Measurements from ENCODE around the gene TMEM119. TPM values are rescaled to one million over a fixed set of nuclear protein-coding genes. Genes with fewer than 3 reads are reported as not detected.

The TMEM119 gene
- total RNA-seq, 1 donor from 2014 or later = 0.79 TPM

GRCh38 chr12:108589840-108590229 lies 8.0 kb downstream of the TMEM119 start:
- H3K36me3 ChIP-seq (ENCODE audit: control insufficient read depth, insufficient read depth, low read length) = no peaks in the 10 kb centered on the region
- DNase-seq (ENCODE audit: low read depth) = no peak
- H3K4me3 ChIP-seq (ENCODE audit: low read depth, low read length) = no peak overlapping the region
- TF ChIP-seq CTCF (IDR thresholded peaks at IDR 0.05; ENCODE audit: insufficient read depth, low read length, severe bottlenecking) = no peak
- FAIRE-seq = no peak
- H3K27me3 ChIP-seq (ENCODE audit: control insufficient read depth, insufficient read depth, low read length) = peaks cover 4% of the 10 kb centered on the region

- FAIRE-seq = no peak
- DNase-seq (ENCODE audit: low read depth) = no peak
- no peak for TF ChIP-seq CTCF (IDR thresholded peaks at IDR 0.05; ENCODE audit: insufficient read depth, low read length, severe bottlenecking)
- Histone ChIP-seq H3K27me3 (ENCODE audit: control insufficient read depth, insufficient read depth, low read length) (peaks cover 4% of the 10 kb centered on the region), H3K36me3 (ENCODE audit: control insufficient read depth, insufficient read depth, low read length) (no peaks in the 10 kb centered on the region), H3K4me3 (ENCODE audit: low read depth, low read length) (no peak overlapping the region)
Measured at GRCh38 chr12:108589028-108589839, 8.7 kb downstream of the TMEM119 start.

- DNase-seq (ENCODE audit: low read depth) (no peak), FAIRE-seq (no peak)
- Histone ChIP-seq H3K36me3 (ENCODE audit: control insufficient read depth, insufficient read depth, low read length) (no peaks in the 10 kb centered on the region), H3K27me3 (ENCODE audit: control insufficient read depth, insufficient read depth, low read length) (peaks cover 4% of the 10 kb centered on the region), H3K4me3 (ENCODE audit: low read depth, low read length) (no peak overlapping the region)
- no peak for TF ChIP-seq CTCF (IDR thresholded peaks at IDR 0.05; ENCODE audit: insufficient read depth, low read length, severe bottlenecking)
Measured at GRCh38 chr12:108587826-108588225, 10.1 kb downstream of the TMEM119 start.

GRCh38 chr12:108586306-108586705 lies 11.6 kb downstream of the TMEM119 start:
- FAIRE-seq (no peak), DNase-seq (ENCODE audit: low read depth) (no peak)
- H3K27me3 ChIP-seq (ENCODE audit: control insufficient read depth, insufficient read depth, low read length) = peaks cover 4% of the 10 kb centered on the region
- no peak overlapping the region for H3K4me3 ChIP-seq (ENCODE audit: low read depth, low read length)
- no peak for TF ChIP-seq CTCF (IDR thresholded peaks at IDR 0.05; ENCODE audit: insufficient read depth, low read length, severe bottlenecking)
- H3K36me3 ChIP-seq (ENCODE audit: control insufficient read depth, insufficient read depth, low read length) = no peaks in the 10 kb centered on the region

GRCh38 chr12:108585864-108586263 lies 12.0 kb downstream of the TMEM119 start:
- Histone ChIP-seq H3K36me3 (ENCODE audit: control insufficient read depth, insufficient read depth, low read length) (no peaks in the 10 kb centered on the region), H3K27me3 (ENCODE audit: control insufficient read depth, insufficient read depth, low read length) (peaks cover 4% of the 10 kb centered on the region), H3K4me3 (ENCODE audit: low read depth, low read length) (no peak overlapping the region)
- FAIRE-seq (no peak), DNase-seq (ENCODE audit: low read depth) (no peak)
- no peak for TF ChIP-seq CTCF (IDR thresholded peaks at IDR 0.05; ENCODE audit: insufficient read depth, low read length, severe bottlenecking)
